ENCODE results near the gene RHPN2.
"Not testable (repeated sequence)": the region's sequence is repeated elsewhere in the genome, so short reads cannot be mapped to it uniquely, and the experiment has no call there.

Gene RHPN2

DNA sequence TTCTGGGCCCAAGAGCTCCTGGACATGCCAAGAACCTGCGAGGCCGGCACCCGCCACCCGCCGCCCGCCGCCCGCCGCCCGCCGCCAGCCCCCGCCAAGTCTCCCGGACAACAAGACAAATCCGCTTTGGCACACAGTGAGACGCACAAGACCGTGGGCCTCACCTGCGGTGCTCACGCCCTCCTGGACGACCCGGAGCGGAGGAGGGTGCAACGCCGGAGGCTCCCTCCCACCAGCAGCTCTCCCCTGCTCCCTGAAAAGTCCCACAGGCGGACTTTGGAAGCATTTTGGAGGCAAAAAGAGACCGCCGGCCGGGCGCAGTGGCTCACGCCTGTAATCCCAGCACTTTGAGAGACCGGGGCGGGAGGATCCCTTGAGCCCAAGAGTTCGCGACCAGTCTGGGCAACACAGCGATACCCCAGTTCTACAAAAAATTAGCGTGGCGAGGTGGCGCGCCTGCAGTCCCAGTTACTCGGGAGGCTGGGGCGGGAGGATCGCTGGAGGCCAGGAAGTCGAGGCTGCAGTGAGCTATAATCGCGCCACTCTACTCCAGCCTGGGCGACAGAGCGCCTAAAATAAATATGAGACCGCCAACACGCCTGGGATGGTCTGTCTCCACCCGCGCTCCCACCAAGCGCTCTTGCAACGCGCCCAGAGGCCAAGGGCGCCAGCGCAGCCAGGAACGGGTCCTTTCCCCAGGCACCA lies 783 bp downstream of the RHPN2 start:
- no peak for DNase-seq

- no peak for DNase-seq
Measured at GRCh38 chr19:33063356-33063752, 1.3 kb downstream of the RHPN2 start.

GRCh38 chr19:33062902-33063301 lies 1.8 kb downstream of the RHPN2 start:
- no peak for DNase-seq

DNA sequence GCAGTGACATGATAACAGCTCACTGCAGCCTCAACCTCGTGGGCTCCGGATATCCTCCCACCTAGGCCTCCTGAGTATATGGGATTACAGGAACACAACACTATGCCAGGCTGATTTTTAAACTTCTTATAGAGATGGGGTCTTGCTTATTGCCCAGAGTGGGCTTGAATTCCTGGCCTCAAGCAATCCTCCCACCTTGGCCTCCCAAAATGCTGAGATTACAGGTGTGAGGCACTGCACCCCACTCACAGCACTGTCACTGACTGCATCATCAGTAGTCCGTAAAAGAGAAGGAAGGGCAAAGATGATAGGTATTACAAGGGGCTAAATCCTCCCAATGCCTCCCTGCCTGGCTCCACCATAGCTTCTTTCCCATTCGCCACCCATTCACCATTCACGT lies 4.1 kb downstream of the RHPN2 start:
- DNase-seq: no peak

DNA sequence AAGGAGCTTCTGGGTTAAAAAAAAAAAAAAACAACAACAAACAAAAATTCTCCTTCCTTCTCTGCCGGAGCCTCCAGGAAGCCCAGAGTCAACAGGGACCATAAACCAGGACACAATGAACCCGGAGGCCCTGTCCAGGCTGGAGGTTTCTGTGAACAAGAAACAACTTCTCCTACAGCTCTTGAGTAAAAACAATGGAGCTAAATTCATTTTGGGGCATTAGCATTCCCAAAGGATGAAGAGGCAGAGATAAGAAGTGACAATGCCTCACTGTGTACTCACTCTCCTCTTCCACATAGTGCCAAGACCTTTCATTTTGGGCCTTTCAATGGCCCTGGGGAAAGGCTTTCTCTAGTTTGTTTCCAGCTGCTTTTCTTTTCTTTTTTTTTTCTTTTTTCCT lies 9.0 kb downstream of the RHPN2 start:
- no peak for DNase-seq

DNA sequence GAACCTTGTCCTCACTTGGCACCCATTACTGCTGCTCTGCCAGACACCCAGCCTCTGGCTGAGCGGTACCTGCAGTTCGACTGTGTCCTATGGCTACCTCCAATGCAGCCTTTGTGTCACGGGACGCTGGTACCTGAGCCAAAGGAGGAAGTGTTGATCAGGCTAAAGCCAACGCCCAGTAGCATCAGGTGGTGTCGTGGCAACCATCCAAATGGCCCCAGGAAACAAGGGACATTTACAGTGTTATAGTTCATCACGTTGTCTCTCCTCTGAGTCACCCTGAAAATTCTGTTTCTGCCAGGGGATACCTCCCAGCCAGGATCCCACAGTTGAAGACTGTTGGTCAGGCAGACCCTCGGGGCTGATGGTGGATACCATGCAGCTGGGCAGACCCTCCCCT lies 10.1 kb downstream of the RHPN2 start:
- no peak for DNase-seq

GRCh38 chr19:33052352-33052972 lies 12.2 kb downstream of the RHPN2 start:
- DNase-seq: no peak

DNA sequence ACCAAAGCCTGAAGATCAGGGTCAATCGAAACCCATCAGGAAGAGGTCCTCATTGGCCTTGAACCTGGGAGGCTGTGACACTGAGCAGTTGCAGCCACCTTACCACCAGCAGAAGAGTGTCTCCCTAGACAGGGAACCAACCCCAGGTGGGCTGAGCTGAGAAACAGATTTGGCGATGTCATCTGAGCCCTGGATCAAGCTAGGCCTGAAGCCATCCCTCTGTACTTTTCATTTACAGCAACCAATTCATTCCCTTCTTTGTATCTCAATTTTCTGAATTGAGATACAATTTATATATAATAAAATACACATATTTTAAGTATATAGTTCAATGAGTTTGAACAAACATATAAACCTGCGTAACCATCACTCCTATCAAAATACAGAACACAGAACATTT lies 14.6 kb downstream of the RHPN2 start:
- no peak for DNase-seq

DNA sequence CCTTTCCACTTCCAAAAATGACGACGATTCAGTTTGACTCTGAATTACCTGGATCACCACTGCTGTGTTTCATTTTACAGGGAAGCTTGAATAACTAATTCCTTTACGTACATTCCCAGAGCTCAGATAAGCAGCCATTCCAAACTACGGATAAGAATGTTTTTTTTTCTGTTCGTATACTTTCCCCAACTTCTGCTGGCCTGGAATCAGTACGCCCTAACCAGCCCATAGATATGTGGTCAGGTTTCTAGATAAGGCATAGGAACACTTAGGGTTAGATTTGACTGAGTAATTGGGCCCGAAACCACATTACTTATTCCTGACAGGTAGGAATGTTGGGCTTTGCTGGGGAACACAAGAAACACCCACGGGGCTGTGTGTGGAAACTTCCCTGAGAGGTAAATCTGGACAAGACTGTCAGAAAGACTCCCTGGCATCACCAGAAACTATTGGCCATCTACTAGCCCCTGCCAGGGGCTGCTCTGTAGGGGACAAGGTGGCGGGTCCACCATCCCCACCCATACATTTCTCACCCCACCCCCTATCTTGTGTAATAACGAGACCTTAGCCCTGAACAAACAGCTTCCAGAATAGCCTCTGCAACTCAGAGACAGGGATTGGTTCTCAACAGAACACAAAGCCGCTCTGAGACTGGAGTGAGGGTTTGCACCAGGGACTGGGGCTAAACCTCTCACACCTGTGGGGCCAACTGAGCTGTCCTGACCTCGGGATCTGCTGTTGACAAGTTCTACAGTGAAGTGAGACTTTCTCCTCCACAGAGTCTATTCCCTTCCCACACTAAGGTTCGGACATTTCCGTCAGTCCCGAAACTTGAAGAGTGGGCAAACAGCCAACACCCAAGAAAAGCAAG lies 15.6 kb downstream of the RHPN2 start:
- no peak for DNase-seq

- no peak for DNase-seq
Measured at GRCh38 chr19:33047422-33047821, 17.3 kb downstream of the RHPN2 start.

DNA sequence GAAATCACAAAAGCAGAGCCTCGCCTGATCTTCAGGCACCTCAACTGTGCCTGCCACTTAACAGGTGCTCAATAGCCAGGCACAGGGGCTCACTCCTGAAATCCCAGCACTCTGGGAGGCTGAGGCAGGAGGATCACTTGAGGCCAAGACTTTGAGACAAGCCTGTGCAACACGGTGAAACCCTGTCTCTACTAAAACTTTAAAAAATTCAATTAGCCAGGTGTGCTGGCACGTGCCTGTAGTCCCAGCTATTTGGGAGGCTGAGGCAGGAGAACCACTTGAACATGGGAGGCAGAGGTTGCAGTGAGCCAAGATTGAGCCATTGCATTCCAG lies 22.9 kb downstream of the RHPN2 start:
- DNase-seq: not testable (repeated sequence)

DNA sequence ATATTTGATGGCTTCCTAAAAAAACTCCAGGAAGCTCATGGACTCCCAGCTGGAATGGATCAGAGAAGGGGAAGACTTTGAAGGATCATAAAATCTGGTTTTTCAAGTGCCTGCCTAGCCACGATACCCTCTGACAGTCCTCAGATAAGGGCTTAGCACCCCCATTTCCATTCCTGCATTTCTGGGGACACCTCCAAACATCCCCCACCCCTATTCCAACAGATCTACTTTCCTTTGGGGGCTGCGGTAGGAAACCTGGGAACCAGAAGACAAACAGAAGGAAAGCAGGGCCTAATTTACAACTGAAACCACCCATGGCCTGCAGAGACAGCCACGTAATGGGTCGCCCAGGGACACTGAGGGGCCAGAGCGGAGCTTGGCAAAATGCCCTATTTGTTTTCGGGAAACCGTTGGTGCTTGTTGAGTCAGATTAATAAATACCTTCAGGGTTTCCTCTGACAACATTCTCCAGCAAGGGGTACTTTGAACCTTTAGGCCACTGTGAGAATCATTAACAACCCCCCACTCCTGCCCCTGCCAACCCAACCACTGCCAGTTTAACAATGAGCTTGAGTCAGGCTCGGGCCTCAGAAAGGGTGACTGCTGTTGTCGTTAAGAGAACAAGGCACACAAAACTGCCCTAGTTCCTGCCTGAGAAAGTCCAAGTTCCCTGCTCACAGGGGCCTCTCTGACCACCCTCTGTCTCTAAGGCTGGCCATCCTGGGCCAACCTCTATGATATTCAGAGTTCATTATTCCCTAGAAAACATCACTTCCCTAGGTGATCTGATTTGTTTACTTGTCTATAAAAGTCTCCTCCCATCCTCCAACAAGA lies 23.5 kb downstream of the RHPN2 start:
- no peak for DNase-seq

GRCh38 chr19:33039815-33040214 lies 24.9 kb downstream of the RHPN2 start:
- DNase-seq: no peak

DNA sequence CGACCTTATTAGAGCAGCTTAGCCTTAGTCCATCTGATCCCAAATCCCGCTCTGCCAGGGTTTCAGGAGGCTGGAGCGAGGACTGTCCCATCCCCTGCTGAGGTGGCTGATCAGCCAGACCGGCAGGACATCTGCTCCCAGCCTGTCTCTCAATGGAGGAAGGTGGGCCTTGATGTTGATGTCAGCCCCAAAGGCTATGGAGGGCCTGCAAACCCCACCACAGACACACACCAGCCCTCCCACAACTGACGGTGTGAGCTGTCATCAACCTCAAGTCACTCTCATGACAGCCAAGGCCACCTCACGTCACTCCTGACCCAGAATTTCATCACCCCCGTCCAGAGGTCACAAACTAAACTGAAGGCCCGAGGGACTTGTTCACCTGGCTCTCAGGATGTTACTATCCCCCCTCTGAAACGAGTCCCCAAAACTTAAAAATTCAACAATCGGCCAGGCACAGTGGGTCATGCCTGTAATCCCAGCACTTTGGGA lies 25.5 kb downstream of the RHPN2 start:
- DNase-seq: no peak

DNA sequence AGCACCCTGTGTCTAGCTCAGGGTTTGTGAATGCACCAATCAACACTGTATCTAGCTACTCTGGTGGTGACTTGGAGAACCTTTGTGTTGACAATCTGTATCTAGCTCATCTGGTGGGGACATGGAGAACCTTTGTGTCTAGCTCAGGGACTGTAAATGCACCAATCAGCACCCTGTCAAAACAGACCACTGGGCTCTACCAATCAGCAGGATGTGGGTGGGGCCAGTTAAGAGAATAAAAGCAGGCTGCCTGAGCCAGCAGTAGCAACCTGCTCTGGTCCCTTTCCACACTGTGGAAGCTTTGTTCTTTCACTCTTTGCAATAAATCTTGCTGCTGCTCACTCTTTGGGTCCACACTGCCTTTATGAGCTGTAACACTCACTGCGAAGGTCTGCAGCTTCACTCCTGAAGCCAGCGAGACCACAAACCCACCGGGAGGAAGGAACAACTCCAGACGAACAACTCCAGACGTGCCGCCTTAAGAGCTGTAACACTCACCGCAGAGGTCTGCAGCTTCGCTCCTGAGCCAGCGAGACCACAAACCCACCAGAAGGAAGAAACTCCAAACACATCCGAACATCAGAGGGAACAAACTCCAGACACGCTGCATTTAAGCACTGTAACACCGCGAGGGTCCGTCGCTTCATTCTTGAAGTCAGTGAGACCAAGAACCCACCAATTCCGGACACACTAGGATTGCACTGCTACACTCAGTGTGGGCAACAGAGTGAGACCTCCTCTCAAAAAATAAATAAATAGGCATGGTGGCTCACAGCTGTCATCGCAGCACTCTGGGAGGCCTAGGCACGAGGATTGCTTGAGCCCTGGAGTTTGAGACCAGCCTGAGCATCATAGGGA lies 27.3 kb downstream of the RHPN2 start:
- peak in 3 of 6 experiments; percentile 10 to 58 (median 23) for DNase-seq

GRCh38 chr19:33036370-33037167 lies 28.1 kb downstream of the RHPN2 start:
- DNase-seq: not testable (repeated sequence)

- no peak for DNase-seq
Measured at GRCh38 chr19:33035461-33035860, 29.2 kb downstream of the RHPN2 start.

GRCh38 chr19:33032218-33032781 lies 32.4 kb downstream of the RHPN2 start:
- no peak for DNase-seq

DNA sequence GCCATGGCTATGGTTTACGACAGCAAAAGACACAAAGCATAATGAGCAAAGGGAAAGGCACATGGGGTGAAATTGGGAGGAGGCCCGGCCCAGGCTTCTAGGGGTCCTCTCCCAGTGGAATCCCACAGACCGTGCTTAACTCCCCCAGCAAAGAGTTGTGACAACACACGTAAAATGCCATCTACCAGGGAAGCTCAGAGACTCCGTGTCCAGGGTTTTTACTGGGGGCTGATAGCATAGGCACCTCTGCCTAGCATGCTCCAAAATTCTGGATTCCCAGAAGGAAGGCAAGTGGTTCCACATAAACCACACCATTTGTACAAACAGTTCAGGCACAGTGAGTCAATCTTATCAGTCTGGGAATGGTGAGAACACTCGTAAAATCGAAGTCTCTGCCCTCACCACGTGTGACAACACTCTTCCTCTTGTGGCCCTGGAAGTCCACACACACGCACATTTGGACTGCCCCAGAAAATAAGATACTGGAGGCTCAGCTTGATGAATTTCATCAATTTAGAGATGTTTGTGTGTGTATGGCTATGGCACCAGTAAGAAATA lies 34.9 kb downstream of the RHPN2 start:
- no peak for DNase-seq

GRCh38 chr19:33026602-33027001 lies 38.1 kb downstream of the RHPN2 start:
- DNase-seq: not testable (repeated sequence)

All from stimulated activated naive CD4-positive, alpha-beta T cell (primary cell).